NCI-H1930 (cell line): ENCODE results near the gene MRPS27.
A peak's percentile ranks its signal among the peaks of the same experiment; 100 is the strongest.
"Not testable (repeated sequence)": the region's sequence is repeated elsewhere in the genome, so short reads cannot be mapped to it uniquely, and the experiment has no call there.

Experiments
- DNase-seq, 2 experiments: peaks; one replicate each; lab custom pipeline; 2025; lab: John Stamatoyannopoulos, UW

MRPS27 gene

DNA sequence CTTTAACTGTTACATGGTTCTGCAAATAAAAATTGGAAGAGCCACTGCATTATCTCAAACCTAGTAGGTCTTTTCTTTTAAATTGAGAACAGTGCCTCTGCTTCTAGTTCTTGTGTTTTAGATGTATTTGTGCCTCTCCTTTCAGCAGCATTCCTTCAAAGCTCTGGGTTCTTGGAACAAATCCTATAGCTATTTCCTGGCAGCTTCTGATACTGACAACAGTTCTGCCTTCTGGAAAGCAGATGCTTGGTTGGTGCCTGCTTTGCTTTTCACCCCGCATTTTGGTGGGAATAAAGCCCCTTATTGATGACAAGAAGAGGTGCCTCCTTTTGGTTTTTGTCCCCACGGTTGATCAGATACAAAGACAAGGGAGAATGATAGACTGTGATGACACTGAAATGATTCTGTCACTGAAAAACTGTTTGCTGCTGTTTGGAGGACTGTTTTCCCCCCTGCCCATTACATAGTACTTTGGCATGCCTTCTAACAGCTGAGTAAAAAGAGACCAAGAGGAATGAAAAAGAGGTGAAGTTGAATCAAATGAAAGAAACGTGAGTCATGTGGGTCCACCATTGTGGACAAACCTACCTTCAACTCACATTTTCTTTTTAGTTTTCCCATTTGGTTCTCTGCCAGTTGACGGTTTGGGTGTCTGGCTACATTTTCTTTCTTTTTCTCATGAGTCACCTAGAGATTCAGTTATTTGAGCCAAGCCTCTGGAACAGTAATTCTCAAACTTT is 5.7 kb upstream of the MRPS27 start:
- no peak for DNase-seq

GRCh38 chr5:72324189-72324825 is 4.3 kb upstream of the MRPS27 start:
- DNase-seq = no peak

GRCh38 chr5:72319435-72319975 is 535 bp downstream of the MRPS27 start:
- not testable (repeated sequence) for DNase-seq

DNA sequence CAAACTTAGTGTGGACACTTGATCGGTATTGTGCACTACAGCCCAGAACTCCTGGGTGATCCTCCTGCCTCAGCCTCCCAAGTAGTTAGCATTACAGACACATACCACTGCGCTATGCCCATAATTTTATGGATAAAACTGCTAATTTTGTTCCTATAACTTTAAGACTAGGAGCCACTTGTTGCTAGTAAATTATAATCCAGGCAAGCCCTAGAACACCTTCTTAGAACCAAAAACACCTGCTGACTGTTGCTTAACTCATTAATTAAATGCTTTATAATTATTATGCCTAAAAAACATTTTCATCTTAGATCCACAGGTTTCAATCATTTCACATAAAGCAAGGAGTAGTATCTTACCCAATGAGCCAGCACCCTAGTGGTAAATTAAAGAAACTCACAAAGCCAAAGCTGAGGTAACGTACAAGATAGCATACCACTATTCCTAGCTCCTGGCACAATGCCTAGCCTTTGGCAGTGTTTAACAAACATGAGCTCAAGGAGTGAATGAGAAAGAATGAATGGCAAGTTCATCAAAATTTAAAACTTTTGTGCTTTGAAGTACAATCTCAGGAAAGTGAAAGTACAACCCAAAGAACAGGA is 5.4 kb downstream of the MRPS27 start:
- no peak for DNase-seq

DNA sequence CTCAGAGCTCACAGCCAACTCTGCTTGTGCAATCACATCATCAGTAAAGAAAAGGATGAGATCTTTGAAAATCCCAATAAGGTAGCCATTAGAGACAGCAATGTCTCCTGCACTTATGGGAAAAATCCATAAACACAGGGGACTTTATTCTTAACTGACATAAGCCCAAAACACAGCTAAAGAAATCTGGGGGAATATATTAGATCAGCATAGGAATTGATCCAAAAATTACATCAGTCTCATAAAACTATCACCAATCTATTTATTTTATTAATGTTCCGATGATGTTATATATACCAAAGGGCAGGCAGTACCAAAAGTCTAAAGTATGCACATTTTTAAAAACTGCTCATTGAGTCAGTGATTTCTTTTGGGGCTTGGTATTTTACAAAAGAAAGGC is 6.9 kb downstream of the MRPS27 start:
- DNase-seq = no peak

DNA sequence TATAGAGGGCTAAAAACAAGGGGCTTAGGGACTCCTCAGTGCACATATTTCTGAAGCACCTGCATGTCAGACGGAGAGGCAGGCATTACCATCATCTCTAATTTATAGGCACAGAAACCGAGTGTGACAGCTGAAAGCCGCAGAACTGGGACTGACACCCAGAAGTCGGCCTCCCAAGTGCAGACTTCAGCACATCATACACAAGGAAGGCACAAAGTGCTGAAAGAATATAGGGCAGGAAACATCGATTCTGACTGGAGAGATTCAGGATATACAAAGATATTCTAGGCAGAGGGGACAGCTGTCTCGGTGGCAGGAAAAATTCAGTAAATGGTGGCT is 11.2 kb downstream of the MRPS27 start:
- no peak for DNase-seq

DNA sequence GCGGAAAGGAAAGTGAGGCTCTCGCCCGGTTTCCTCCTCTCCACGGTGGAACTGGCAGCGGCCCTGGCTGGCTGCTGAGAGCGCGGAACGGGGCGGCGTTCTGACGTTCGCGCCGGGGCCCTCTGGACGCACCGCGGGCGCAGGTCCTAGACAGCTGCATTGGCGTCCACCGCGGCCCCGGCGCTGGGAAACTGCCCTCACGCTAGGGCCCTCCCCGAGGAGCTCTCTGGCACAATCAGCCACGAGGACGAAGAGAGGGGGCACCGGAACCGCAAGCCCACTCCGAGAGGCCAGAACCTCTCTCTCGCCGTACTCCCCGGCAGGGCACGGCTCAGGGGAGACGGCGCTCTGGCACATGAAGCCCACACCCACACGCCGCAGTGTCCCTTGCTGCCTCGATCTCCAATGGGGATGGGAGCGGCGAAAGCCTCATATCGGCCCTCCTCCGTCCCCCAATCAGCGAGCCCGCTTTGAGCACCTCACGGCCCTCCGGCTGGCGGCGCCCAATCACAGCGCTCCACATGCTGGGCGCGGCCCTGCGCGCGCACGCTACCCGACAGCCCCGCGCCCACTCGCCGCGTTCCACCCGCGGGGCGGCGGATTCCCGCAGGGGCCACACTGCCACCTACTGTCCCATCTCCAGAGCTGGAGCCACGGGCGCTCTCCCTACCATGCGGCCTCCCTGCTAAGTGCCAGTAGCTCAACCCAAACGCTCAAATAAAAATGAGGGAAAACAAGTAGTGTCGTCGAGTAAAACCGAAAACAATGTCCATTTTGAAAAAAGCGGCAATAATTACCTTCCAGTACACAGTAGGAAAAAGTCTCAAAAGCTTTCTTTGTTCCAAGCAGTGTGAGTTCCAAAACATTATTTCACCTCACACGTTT is 11.8 kb downstream of the MRPS27 start:
- peak; percentile 87 to 89 for DNase-seq

DNA sequence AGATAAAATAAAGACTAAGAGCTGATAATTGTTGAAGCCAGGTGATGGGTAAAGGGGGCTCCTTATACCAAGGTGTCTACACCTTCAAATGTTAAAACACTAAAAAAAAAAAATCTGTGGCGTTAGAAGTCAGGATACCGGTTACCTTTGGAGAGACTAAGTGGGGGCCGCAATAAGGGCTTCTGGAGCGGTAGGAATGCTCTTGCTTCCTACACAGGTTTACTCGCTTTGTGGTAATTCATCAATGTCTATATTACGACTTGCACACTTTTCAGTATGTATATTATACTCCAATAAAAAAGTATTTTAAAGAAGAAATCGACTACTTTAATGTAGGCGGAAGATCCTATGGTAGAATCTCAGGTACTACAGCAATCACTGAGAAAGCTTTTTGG is 12.5 kb downstream of the MRPS27 start:
- DNase-seq = no peak

- DNase-seq = no peak
Observed at GRCh38 chr5:72305194-72306142, 14.6 kb downstream of the MRPS27 start.

DNA sequence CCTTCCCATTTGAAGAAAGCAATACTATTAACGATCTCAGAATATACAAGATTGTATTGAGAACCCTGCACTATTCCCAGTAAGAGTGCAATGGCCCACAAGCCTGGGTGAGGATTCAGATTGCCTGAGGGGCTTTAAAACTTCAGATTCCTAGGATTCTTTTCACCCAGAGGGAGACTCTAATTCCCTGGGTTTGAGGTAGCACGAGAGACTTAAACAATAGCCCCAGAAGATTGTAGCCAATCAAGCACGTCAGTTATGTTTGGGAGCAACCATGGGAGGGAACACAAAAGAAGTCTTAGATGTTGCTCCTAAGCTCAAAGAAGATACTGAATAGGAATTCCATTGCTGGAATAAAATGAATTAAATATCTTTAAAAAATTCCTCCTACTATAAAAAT is 17.9 kb downstream of the MRPS27 start:
- no peak for DNase-seq

- no peak for DNase-seq
Observed at GRCh38 chr5:72301557-72301956, 18.5 kb downstream of the MRPS27 start.

DNA sequence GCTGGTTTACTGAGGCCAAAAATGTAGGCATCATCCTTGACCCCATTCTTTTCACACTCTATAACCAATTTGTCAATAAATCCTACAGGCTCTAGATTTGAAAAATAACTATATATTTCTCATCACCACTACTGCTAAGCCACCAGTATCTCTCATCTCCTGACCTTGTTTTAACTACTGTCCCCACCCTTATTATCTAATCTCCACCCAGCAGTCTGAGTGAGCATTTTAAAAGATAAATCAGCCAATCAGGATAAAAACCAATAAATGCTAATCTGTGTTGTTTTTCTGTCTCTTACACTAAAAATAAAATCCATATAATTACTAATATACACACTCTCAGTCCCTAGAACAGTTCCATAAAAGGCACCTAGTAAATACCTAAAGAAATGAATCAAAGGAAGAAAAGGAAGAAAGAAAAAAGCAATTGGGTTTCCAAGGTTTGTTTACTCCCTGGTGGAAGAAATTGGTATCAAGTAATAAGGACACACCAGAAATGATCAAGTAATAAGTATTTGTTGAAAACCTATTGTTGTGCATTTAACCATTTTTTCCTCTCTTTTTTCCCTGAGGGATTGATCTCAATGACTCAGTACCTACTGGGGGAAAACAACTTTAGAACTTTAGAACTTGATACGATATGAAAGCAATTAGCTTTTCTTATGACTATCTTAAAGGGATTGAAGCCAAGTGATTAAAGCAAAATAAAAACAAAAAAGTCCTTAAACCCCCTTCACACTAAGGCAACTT is 19.3 kb downstream of the MRPS27 start:
- no peak for DNase-seq

DNA sequence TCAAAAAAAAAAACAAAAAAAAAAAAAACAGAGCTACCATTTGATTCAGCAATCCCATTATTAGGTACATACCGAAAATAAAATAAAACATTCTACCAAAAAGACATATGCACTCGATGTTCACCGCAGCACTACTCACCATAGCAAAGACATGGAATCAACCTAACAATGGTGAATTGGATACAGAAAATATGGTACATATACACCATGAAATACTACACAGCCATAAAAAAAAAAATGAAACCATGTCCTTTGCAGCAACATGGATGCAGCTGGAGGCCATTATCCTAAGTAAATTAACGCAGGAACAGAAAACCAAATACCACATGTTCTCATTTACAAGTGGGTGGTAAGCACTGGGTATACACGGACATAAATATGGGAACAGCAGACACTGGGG is 21.3 kb downstream of the MRPS27 start:
- no peak for DNase-seq

DNA sequence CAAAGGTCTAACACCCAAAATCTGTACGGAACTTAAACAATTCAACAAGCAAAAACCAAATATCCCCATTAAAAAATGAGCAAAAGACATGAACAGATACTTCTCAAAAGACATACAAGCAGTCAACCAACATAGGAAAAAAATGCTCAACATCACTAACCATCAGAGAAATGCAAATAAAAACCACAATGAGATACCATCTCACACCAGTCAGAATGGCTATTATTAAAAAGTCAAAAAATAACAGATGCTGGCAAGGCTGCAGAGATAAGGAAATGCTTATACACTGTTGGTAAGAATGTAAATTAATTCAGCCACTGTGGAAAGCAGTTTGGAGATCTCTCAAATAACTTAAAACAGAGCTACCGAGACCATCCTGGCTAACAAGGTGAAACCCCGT is 21.9 kb downstream of the MRPS27 start:
- DNase-seq = not testable (repeated sequence)

DNA sequence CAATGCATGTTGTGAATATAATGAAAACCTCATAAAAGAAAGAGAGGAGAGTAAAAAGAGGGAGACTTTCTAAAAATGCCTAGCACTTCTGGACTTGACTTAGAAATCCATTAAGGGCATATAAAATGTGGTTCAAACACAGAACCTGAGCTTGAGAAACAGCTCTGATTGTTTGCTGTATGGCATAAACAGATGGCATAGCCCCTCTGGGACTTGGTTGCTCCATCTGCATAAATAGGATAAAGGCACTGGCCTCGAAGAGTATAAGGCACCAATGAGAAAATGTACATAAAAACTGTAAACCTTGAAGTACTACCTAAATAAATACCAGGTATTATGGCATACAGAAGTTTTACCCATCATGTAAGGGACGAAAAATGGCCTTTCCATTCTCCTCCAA is 23.8 kb downstream of the MRPS27 start:
- peak; percentile 38 to 83 for DNase-seq

- peak; percentile 5 to 47 for DNase-seq
Observed at GRCh38 chr5:72295539-72295938, 24.5 kb downstream of the MRPS27 start.

DNA sequence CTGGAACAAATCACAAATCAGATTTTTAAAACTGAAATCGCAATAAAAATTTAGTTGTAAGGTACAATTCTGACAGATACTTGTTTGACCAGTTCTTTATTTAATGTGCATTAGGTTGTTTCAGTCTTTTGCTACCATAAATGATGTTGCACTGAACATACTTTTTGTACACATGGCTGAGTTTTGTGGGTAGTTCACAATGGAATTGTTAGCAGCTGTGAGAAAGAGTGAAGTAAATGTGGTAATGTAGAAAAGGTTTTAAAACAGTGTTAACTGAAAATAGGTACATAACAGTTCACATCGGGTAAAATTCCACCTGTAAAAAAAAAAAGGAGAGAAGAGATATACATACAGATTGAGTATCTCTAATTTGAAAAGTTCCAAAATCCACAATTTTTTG is 25.6 kb downstream of the MRPS27 start:
- no peak for DNase-seq

- DNase-seq = no peak
Observed at GRCh38 chr5:72293495-72294055, 26.5 kb downstream of the MRPS27 start.

GRCh38 chr5:72292411-72292810 is 27.6 kb downstream of the MRPS27 start:
- DNase-seq = no peak

DNA sequence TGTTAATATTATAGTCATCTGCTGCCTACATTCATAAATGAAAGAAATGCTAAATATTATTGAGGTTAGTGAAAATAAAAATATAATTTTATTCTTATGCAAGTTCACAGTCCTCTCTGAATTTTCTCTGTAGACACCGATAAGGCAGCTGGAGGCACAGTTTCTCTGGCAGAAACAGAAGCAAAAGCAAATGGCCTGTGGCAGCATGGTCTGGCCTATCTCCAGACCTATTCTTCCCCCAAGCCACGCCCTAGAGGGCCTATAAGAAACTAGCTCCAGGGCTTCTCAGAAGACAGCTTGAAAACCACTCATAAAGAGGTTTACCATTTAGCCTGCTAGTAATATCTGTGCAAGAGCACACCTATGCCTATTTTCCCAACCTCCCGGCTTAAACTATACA is 28.4 kb downstream of the MRPS27 start:
- no peak for DNase-seq
